ENCODE measurements around the gene SLC25A40. TPM values are rescaled to one million over a fixed set of nuclear protein-coding genes. Genes with fewer than 3 reads are reported as not detected.

Gene SLC25A40
- total RNA-seq, 1 experiment from 2014 or later: 17.0 TPM

GRCh38 chr7:87784424-87784823 lies 91.7 kb downstream of the SLC25A40 start:
- no peak for DNase-seq (ENCODE audit: low read depth)

Other genes with a start within 250 kb of the SLC25A40 start
- gene RUNDC3B, start 248.0 kb downstream of the SLC25A40 start, total RNA-seq (2014; rRNA removed; shearing (Covaris generic)): 0.48 and 0.63 TPM in 2 replicates
- gene DBF4, start 133 bp upstream of the SLC25A40 start, total RNA-seq (2014; rRNA removed; shearing (Covaris generic)): 51.5 and 87.8 TPM in 2 replicates
- 2.6 and 3.0 TPM in 2 replicates for gene ADAM22, start 57.9 kb upstream of the SLC25A40 start, total RNA-seq (2014; rRNA removed; shearing (Covaris generic))

Measured in Daoy (cell line).